HepG2 (cell line): ENCODE results near the gene PTPRM.

ENCODE experiments used
- ATF6 ChIP-seq: sonication (generic); formaldehyde crosslinking; conservative IDR thresholded peaks from 2 replicates; pipeline ENCODE4 v1.4.0; 2020; ENCODE audit warnings: missing genetic modification reagents
- CTCF ChIP-seq: sonication (generic); formaldehyde crosslinking; IDR thresholded peaks from 2 replicates; pipeline ENCODE4 v1.5.0; 2020; ENCODE audit warnings: mild to moderate bottlenecking, missing genetic modification reagents, moderate library complexity
- IRX3 ChIP-seq: sonication (generic); formaldehyde crosslinking; IDR thresholded peaks from 2 replicates; pipeline ENCODE4 v1.8.1; 2023; ENCODE audit warnings: mild to moderate bottlenecking, low read depth, missing genetic modification reagents, borderline replicate concordance
- NR1H2 ChIP-seq: sonication (generic); formaldehyde crosslinking; IDR thresholded peaks from 2 replicates; pipeline ENCODE4 v1.8.1; 2022; ENCODE audit warnings: low read depth, missing genetic modification reagents, borderline replicate concordance
- POLR2AphosphoS5 ChIP-seq: IDR thresholded peaks from 2 replicates; pipeline ENCODE4 v1.6.1; 2012; ENCODE audit warnings: low read depth, low read length
- SETDB1 ChIP-seq: sonication (generic); formaldehyde crosslinking; IDR thresholded peaks from 2 replicates; pipeline ENCODE4 v1.5.1; 2020; ENCODE audit warnings: missing genetic modification reagents, mild to moderate bottlenecking, borderline replicate concordance
- STAT5B ChIP-seq: sonication (generic); formaldehyde crosslinking; IDR thresholded peaks from 2 replicates; pipeline ENCODE4 v1.4.0; 2020; ENCODE audit warnings: missing genetic modification reagents
- ZBTB20 ChIP-seq: sonication (generic); formaldehyde crosslinking; IDR thresholded peaks from 2 replicates; pipeline ENCODE4 v1.8.1; 2023; ENCODE audit warnings: missing genetic modification reagents, low read depth, mild to moderate bottlenecking, borderline replicate concordance
- ZNF224 ChIP-seq: sonication (generic); formaldehyde crosslinking; IDR thresholded peaks from 2 replicates; pipeline ENCODE4 v1.5.0; 2020; ENCODE audit warnings: mild to moderate bottlenecking, missing genetic modification reagents
- ZNF644 ChIP-seq: IDR thresholded peaks from 2 replicates; pipeline ENCODE4 v1.6.1; 2016; ENCODE audit warnings: low read depth

GRCh38 chr18:7878265-7879211 is 311.4 kb downstream of the PTPRM start:
- no peak for TF ChIP-seq CTCF (CRISPR knock-in tag)
- no peak for TF ChIP-seq POLR2AphosphoS5
- no peak for TF ChIP-seq IRX3
- no peak for TF ChIP-seq STAT5B
- TF ChIP-seq ZNF224 = no peak
- no peak for TF ChIP-seq ATF6 (CRISPR knock-in tag)
- TF ChIP-seq SETDB1 (CRISPR knock-in tag) = no peak
- TF ChIP-seq ZNF644 (CRISPR knock-in tag) = no peak
- no peak for TF ChIP-seq NR1H2
- TF ChIP-seq ZBTB20 (CRISPR knock-in tag) = no peak
